GM21529 (cell line): ENCODE measurements around the gene UNCX.

Source experiments
- ATAC-seq: cut with Tn5 transposase; IDR thresholded peaks from one replicate; pipeline ENCODE4 v1.9.1; 2021; ENCODE audit not compliant: unreplicated experiment

UNCX gene

GRCh38 chr7:1214516-1214915 lies 18.2 kb upstream of the UNCX start:
- ATAC-seq, result no peak

- no peak for ATAC-seq
Observed at GRCh38 chr7:1218541-1219165, 14.0 kb upstream of the UNCX start.

GRCh38 chr7:1219498-1219897 lies 13.2 kb upstream of the UNCX start:
- ATAC-seq, result no peak

- ATAC-seq, result no peak
Observed at GRCh38 chr7:1220000-1220726, 12.5 kb upstream of the UNCX start.

GRCh38 chr7:1220977-1221745 lies 11.5 kb upstream of the UNCX start:
- ATAC-seq, result no peak

DNA sequence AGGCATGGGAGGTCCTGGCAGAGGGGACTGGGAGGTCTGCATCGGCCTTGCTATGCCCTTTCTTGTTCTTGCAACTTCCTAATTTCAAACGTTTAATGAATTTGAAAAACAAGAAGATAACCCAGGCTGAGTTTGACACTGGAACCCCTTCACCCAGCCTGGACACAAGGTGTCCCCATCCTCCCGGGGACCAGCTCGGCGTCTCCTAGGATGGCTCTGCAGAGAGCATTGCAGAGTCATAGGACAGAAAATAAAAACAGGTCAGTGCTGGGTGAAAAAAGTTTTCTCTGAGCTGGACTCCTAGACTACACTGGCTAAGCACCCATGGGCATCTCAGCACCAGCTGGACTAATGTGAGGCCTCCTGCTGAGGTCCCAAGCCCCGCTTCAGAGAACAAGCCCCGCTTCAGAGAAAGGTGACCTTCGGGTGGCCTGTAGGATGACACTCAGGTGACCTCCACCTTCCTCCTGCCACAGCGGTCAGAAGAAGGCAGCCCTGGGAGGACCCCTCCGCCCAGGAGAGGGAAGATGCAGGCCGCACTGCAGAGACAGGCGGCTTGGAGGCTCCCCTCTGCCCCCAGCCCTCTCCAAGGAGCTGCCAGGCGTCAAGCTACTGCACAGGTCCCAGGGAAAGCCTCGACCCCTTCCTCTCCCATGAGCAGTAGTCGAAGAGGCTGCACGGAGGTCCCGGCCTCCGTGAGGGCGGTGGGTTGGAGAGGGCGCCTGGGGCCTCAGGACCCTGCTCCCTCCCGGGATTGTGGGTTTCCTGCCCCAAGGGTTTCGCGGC lies 9.3 kb upstream of the UNCX start:
- no peak for ATAC-seq

DNA sequence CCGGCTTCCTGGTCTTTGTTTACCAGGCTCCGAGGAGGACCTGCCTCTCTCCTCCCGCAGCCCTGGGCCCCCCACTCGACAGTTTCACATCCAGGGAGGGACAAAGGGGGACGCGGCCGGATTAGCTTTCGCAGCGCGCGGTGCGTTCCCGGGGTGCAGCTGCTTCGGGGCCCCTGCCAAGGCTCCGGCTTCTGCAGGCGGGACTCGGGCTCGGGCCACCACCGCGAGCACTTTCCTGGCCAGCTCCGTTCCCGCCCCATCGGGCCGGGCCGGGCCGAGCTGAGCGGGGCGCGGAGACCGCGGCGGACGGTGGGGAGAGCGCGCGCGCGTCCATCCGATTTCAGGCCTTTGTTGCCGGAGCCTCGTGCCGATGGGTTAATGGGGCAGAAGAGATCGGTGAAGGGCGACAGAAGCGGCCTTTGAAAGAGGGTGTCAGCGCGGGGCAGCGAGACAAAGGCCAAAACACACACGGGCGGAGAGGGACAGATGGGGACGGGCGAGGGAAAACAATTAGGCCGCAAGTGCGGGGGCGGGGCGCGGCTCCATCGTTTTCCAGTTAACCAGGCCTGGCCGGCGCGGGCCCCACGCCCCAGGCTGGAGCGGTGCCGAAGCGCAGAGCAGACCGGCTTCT lies 8.5 kb upstream of the UNCX start:
- no peak for ATAC-seq

DNA sequence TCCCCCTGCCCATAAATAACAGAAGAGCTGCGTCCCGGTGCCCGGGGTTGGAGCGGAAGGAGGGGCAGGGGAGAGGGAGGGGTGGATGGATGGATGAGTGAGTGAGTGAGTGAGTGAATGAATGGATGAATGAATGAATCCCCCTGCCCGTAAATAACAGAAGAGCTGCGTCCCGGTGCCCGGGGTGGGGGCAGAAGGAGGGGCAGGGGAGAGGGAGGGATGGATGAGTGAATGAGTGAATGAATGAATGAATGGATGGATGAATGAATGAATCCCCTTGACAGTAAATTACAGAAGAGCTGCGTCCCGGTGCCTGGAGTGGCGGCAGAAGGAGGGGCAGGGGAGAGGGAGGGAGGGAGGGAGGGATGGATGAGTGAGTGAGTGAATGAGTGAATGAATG lies 7.6 kb upstream of the UNCX start:
- no peak for ATAC-seq

DNA sequence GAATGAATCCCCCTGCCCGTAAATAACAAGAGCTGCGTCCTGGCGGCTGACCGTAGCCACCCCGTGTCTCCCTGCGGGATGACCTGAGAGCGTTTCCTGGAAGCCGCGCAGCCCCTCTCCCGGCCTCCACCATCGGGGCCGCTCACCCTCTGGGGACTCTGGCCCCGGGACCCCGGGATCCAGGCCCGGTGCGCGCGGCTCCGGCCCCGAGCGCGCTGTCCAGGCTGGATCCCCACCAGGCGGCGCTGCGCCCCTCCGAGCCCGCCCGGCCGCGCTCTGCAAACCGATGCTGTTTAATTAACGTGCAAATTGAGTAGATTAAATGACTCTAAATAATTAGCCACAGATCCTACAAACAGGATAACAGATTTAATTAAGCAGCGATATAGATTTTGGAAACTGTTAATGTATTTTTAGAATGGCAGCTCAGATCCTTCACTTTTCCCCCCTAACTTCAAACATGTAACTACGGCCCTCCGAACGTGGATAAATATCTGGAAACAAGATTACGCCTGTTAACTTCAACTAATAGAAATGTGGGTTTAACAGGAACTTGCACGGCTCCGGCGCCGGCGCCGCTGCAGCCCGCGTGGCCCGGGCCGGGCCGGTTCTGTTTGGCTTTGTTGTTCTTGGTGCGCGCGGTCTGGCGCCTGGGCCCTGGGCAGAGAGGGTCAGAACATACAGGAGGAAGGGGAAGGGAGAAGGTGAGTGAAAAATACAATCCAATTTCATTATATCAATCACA lies 7.1 kb upstream of the UNCX start:
- no peak for ATAC-seq

DNA sequence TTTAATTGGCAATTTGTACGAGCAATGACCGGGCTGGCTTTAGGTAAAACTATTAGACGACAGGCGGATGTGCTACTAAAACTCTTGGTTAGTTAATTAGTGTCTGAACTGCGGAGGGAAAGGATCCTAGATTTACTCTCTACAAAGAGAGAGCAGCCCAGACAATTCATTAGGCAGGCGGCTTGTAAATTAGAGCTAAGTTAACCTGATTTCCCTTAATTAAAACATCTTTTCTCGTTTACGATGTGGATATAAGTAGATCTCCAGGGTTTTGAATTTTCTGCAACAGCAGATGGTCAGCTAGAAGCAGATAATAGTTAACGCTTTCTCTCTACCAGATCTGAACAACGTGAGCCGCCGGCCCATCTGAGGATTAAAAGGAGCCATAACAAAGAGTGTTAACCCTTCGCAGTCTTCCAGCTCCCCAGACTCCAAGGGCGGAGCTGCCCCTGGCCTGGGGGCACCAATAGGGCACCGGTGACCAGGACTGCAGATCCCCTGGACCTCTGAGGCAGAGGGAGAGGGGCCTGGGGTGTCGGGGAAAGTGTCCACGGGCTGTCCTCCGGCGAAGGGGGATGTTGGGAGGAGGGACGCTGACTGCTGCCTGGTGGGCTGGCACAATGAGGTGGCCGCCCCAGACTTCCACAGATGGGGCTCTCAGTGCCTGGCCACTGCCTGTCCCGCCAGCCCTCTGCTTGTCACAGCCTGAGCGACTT lies 6.3 kb upstream of the UNCX start:
- ATAC-seq, result no peak

GRCh38 chr7:1227071-1227804 lies 5.4 kb upstream of the UNCX start:
- no peak for ATAC-seq

- ATAC-seq, result no peak
Observed at GRCh38 chr7:1227814-1228544, 4.7 kb upstream of the UNCX start.

- no peak for ATAC-seq
Observed at GRCh38 chr7:1228545-1229201, 4.0 kb upstream of the UNCX start.

DNA sequence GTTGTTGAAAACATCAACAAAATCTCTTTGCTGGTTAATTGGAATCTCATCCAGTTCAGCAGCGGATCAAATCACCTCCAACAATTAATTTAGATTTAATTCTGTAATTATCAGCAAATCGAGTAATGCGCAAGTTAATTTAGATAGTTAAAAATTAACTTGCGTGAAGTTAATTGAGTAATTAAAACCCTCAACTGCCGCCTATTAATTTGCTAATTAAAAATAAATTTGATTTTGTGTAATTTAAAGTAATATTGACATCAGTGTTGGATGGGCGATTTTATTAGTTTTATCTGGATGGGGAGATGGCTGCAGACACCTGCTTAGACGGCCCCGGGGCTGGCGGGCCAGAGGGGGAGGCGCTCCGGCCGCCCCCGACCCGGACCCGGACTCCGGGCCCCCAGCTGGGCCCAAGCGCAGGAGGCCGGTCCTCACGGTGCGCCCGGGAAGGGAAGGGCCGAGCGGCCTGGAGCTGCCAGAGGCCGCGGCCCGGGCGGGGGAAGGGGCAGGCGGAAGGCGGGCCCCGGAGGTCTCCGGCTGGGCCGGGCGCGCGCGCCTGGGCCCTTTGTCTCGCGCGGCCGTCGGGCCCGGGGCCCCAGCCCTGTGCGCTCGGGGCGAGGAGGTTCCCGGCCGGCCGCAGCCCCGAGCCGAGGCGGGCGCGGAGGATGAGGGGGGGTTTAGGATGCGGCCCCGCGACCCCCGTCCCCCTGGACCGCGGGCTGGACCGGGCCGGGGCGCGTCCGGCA lies 3.3 kb upstream of the UNCX start:
- no peak for ATAC-seq

GRCh38 chr7:1229956-1230355 lies 2.7 kb upstream of the UNCX start:
- ATAC-seq, result no peak

DNA sequence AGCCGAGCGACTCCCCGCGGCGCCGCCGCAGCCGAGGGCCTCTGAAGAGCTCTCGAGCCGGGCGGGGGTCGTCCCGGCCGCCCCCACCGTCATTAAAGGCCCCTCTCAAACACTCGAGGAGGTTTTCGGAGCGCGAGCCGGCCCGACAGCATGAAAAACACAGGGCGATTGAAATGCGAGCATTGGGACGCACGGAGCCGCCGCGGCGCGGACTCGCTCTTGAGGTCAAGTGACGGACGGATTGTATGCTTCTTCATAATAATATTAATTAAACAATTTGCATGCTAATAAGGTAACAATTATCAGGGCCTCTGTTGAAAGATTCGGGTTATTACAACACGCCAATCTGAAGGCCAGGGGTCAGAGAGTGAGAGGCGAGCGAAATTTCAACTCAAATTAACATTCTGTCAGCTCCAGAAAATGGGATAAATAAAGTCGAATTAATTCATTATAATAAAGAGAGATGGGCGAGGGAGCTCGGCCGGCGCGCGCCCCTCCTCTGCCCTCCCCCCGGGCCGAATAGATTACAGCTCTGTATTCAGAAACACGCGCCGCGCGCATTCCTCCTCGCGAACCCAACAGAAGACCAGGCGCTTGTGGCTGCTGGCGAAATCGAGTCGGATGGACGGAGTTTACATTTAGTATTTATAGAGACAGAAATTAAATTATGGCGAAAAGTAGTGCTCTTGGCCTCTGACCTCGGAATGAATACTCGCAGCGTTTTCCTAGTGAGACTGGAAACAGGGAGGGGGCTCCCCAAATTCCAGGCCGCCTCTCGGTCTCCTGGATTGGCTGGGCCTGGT lies 2.1 kb upstream of the UNCX start:
- no peak for ATAC-seq
